Fibroblast of upper back skin (primary cell): ENCODE measurements around the gene KMT2C.
A peak's percentile ranks its signal among the peaks of the same experiment; 100 is the strongest.

ENCODE experiments used
- DNase-seq: peaks from one replicate; pipeline ENCODE4 v3.0.0-alpha.2; 2013

KMT2C gene

DNA sequence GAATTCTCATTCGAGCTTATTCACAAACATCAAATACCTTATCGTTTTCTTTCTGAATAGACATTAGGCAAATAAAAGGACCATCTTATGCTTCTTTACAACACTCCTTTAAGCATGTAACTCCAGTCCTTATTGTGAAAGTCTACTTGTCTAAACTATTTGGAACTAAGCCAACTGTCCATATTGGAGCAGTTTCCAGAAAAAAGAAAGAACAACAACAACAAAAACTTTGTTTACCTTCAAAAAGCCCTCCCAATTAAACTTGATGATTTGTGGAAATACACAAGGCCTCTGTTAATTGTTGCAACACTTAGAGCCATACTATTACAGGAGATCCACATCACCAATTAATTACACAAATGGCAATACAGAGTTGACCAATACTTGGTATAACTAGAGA, 246.7 kb downstream of the KMT2C start:
- no peak for DNase-seq

DNA sequence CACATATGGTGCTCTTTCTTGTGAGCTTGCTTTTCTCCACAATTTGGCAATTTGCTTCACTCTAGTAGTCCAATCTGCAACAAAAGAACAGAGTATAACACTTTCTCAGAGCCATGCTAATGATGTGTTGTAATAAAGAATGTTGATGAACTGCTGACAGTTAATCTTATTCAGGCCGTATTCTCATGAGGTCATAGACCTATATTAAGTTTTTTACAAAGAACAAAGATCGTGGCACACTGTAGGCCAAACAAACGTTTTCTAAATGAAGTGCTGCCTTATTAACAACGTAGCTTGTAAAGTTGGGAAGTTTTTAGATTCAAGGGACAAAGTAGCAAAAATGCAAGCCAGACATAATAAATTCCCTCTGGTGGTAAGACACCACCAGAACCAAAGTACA, 250.2 kb downstream of the KMT2C start:
- no peak for DNase-seq

DNA sequence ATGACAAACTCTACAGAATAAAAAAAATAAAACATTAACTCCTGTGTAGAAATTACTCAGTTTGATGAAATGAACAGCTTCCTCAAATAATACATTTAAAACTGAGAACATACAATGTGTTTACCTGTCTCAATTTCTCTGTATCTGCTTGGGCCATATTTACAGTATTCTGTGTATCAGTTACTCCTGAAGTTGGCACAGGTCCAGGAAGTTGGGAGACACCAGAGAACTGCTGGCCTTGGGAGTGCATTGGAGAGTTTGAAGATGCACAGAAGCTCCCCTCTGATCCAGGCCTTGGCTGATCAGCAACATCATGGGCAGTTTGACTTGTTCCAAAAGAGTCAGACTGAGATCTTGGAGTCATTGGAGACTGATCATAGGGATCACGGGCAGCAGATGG, 255.2 kb downstream of the KMT2C start:
- DNase-seq: peak; percentile 1

DNA sequence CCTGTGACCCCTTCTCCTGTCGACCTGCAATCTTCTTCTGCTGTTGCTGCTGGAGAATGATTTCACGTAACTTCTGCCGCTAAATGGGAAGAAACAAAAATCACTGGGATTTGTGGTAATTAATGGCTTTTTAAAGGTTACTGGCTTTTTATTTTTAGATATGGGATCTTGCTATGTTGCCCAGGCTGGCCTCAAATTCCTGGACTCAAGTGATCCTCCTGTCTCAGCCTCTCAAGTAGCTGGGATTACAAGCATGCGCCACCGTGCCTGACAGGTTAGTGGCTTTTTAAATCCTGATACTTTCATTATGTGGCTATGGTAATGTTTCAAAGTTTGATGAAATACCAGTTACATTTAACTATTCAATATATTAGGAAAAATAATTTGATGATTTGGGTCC, 255.8 kb downstream of the KMT2C start:
- DNase-seq: no peak

DNA sequence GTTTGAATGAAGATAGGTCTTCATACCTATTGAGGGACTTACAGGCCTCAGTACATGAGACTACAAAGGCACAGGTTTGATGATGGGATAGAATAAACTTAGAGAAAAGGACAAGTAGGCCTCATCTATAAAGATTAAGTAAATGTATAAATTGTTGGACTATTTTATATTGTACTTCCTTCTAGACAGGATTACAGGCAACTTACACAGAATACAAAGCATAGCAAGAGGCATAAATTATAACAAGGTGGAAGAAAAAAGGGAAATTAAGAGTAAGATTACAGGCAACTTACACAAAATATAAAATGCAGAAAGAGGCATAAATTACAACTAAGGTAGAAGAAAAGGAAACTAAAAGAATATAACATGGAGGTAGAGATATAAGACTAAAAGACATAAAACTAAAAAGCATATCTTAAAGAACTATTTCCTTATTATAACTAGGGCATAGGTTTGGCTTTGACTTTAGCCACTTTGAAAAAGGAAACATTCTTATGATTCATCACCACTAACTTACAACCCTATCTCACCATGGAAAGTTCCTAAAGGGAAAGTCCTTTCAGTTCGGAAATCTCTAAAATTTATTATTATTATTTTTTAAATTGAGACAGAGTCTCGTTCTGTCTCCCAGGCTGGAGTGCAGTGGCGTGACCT, 257.3 kb downstream of the KMT2C start:
- no peak for DNase-seq

DNA sequence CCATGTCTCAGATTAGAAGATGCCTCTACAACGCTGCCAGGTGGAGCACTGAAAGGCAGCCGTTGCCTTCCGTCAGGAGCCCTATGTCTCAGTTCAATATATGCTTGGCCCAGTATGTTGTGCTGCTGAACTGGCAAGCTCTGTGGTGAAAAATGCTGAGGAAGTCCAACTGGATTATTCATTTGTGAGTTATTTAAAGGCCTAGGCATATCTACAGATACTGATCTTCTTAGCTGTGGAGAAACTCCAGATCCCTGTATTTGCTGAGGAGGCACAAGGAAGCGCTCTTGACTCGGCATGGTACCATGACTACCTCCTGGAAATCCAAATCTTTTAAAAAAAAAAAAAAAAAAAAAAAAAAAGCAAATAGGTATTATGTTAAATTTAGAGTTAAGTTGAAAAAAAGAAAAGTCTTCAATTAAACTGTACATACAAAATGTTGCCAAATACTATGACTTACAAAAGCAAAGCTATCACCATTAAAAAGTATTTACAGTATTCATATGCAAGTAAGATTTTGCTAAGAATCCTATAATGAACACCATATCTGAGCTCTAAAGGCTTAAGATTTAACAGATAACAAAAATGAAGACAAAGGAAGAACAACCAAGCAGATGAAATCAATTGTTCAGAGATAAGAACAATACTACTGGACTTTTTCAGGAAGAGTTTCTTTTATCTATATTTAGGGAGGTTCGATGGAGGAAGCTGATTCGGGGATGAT, 258.0 kb downstream of the KMT2C start:
- DNase-seq: no peak

DNA sequence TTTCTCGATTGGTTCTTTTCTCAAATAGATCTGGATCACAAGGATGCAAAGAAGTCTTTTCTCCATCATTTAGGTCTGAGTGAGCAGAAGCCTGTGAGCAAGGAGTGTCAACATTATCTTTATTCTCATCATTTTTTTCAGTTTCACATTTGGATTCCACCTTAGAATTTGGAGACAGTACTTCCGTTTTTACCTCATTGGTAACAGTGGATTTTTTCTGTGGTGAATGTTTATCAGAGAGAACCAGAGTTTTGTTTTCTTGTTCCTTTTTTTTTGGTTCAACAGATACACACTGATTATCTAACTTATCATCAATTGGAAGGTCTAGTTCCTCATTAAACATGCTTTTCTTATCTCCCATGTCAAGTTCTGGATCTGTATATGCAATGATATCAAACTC, 259.0 kb downstream of the KMT2C start:
- DNase-seq: no peak

DNA sequence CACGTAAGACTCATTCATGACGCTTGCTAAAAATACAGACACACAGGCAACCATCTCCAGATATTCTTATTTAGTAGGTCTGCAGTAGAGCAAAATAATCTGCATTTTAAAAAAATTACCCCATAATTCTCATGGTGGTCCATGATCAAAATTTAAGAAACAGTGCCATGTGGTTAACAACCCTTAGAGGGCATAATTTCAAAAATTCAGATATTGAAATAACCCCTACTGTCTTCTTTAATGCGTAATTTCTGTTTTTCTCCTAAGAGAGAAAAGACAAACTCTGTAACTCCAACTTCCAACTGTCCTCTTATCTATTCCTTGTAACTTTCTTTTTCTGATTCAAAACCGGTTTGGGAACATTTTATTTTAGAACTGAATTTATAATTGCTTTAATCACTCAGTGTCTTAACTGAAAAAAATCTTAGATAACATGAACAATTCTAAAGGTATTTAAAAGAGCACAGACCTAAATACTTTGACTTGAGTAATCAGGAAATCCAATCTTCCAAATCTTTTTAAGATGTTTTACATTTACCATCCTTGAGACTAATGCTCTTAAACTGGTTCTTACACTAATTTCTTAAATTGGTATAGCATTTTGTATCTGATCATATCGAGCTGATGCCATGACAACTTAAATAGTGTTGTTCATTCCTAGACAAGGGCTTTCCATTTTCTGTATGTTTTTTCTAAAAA, 262.3 kb downstream of the KMT2C start:
- DNase-seq: no peak

DNA sequence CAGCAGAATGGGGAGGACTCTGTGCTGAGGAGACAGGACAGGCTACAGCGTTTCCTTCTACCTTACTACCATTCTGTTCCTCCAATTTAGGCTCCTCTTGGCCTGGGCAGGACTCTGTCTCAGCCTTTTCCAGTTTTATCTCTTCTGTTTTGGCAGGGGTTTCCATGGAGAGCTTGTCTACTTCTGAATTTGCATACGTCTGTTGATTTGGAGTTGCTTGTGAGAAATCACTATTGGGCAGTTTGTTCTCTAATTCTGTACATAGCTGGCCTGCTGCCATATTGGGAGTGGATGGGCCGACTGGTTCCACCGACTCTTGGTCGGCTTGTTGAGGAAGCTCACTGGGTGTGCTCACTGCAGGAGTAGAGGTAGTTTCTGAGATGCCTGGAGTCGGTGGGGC, 273.5 kb downstream of the KMT2C start:
- no peak for DNase-seq

DNA sequence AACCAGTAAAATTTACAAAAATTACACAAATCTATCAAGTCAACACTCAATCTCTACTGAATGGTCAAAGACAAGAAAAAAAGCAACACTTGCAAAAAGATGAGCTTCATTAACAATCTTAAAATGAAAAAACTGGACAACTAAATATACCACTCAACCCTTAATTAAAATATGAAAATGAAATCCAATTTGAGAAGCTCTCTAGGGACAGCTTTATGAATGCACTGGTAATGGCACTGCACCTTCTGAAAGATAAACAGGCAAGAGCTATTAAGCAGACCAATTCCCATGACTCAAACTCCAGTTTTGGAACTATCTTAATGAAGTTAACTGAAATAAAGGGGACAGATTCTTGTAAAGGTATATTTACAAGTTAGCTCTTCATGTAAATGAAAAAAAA, 274.6 kb downstream of the KMT2C start:
- DNase-seq: no peak

DNA sequence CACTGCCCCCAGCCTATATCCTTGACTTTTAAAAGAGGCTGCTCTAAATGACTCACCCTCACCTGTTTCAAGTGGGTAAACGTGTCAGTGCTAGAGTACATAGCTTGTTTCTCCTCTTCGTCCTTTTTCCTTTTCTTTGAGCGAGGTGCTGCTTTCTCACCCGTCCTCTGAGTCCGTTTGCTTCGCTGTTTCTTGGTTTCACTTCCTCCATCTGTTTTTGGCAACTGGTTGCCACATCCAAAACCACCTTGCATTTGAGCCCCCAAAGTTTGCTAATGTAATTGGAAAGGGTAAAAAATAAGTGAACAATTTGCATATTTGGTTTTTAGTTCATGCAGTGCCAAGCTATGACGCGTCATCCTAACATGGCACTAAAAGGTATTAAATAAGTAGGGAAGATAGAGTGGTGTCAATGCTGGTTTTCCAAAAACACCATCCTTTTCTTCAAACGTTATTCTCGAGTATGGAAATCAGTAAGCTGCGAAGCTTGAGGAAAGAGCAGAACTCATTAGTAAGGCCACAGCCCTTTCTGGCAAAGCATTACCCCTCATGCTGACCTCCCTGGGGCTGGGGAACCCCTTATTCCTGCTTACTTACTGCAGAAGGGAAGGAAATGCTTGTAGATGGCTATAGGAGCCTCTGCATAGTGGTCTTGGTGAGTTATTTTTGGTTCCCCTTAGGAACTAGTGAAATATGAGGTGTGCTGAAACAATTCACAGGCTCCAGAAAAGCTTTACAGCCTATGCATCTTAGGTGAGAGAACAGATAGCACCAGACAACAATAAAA, 276.8 kb downstream of the KMT2C start:
- DNase-seq: no peak

DNA sequence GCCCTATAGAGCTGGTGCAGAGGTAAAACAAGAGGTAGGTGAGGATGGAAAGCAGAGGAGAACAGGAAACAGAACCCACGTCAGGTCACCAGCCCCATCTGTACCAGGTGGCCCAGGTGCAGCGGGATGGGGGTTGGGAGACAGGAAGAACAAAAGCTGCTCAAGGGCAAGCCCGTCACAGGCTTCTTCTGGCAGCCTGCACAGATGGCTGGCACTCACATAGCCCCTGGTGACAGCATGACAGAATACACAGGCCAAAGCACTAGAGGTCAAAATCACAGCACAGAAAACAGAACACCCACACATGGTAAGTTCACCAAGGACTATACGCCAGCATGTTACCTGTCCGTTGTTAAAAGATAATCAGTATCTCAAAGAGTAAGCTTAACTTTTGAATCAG, 283.5 kb downstream of the KMT2C start:
- no peak for DNase-seq

DNA sequence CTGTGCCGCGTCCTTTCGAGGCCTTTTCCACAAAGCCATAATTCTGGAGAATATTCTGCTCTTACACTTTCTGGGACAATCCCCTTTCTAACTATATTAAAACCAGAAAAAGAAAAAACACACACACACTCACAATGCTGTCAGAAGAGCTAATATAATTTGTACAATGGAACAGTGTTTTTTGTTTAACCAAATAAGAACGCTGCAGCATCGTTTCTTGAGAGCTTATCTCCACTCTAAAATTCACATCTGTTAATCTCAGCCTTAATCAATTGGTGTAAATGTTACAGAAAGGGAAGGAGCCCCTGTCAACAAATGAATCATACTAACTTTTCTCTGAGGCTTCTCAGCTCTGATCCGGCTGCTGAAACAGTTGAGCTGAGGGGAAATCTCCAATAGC, 286.4 kb downstream of the KMT2C start:
- DNase-seq: no peak

DNA sequence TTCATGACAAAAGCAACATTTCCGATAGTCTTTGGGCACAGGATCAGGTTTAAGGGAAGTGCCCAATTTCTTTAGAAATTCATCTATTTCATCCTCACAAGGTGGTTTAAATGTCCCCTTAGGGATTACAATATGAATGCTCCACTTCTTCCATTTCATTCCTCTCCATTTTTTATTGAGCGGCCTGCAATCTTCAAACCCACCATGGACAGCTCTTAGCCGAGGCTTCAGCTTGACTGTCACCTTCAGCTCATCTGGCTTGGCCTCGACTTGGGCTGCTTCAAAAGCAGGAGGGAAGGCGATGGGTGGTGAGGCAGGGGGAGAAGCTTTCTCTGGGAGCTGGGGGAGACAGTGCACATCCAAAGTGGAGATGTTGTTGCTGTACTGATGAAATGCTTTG, 287.1 kb downstream of the KMT2C start:
- DNase-seq: no peak

DNA sequence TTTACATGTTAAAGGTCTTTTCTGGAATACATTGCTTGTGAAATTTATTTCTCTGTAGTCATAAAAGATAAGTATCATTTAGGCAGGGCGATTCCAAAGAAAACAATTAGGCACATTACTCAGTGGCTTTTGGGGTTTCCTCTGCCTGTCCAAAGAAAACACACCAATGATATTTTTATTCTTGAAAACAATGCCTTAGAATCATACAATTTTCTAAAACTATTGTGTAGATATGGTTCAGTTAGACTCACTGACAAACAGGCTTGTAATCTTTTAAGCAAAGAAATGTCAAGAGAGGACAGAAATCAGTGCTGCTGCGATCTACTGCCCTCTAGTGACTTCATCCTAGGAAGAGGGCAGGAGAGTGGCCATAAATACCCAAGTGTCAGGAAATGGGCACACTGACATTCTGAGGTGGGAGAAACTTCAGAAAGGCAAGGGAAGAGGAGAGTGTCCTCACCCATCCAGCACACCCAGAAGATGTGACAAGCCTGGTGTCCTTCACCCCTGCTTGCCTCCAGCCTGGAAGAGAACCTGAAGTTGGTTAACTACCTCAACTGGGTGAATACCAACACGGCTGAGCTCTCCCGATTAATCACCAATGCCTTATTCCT, 289.8 kb downstream of the KMT2C start:
- DNase-seq: peak; percentile 34

DNA sequence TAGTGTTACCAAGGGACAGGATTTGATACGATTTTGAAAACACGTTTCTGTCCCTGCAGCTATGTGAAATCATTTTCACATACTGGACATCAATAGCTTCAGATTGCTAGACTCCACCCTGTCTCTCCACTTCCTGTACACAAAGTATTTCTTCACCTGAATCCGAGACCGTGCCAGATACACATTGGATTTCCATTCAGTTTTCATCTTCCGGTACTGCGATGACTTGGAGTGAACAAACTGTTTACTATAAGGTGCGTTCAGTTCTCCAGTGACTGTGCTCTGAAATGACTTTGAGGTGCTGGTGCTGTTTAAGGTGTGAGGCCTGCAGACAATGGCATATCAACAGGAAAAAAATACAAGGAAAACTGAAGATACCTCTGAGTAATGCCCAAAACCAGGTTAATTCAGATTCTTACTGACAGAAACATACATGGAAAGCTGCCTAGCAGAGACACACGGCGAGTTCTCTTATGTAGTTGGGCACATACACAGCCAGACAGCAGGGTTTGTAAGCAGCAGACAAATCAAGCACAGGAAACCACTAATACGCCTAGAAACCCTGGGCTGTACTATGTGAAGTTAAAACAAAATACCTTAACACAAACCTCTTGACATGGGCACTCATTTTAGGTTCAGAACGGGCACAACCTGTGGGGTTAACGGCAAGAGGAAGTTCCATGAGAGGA, 291.1 kb downstream of the KMT2C start:
- DNase-seq: no peak

DNA sequence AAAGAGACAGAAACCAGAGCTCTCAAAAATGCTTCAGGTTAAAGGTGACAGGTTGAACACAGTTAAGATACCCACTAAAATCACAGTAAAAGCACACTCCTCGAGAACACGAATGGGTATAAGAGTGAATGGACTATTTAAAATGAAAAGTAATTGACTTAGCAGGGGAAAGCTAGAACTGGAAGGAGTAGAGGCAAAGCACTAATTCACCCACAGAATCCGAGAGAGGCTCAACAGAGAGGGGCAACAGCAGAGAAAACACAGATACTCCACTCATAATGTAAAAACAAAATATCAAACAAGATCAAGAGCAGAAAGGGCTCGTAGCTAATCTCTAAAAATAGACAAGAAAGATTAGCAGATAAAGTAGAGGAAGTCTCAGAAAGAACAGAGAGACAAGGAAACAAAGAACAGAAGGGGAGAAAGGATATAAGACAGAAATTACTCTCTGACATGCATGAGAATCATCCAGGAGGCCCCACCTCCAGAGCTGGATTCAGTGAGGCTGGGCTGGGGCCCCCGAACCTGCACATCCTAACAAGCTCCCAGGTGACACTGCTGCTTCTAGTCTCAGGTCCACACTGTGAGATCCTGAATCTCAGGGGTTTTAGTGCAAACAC, 292.7 kb downstream of the KMT2C start:
- DNase-seq: no peak

DNA sequence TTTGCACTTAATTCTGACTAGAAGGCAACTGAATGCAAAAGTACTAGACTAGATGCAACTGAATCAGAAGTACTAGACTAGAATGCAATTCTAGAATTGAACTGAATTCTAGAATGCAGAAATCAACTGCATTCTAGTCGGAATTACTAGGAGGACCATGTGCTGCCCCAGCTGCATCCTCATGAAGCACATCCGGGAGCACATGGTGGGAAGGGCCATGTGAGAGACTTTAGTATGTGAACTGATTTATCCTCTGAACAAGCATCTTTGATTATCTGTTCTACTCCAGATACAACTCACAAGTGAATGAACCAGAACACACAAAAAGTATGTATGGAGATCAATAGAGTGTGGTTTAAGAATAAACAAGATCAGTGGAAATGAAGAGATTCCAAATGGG, 295.2 kb downstream of the KMT2C start:
- DNase-seq: no peak

DNA sequence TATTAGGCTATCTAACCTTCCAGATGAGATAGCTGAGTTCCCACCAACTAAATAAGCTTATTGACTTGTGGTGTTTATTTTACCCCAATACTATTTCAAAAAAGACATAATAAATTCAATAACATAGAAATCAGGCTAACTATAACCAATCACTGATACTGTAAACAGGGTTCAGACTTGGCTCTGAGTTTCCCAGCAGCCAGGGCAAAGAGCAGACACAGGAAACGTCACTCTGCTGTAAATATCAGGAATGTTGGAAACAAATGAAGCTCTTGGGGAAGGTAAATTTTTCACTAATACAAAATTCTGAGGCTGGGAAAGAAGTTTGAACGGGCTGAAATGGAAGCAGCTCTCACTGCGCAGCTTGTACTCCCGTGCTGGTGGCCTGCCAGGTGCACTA, 295.7 kb downstream of the KMT2C start:
- no peak for DNase-seq

DNA sequence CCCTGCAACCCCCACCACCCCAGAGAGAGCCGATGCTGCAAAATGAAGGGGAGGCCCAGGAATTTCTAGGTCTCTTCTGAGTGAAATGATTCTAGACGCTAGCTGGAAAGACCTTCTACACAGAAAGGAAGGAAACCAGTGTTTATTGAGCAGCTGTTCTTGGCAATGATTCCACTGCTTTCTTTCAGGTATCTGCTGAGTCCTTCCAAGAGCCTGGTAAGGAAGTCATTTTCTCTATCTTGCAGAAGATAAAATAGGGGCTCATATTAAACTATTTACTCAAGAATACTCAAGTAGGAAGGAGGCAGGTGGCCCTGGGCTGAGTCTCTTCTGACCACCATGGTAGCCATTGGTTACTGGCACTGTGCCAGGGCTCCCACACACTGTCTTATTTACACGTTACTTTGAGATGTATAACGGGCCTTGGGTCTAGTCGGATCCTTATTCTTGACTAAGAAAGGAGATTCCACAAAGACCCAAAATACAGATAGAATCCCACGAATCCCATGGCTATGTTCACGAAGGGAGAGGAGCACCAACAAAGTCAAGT, 298.3 kb downstream of the KMT2C start:
- DNase-seq: no peak

DNA sequence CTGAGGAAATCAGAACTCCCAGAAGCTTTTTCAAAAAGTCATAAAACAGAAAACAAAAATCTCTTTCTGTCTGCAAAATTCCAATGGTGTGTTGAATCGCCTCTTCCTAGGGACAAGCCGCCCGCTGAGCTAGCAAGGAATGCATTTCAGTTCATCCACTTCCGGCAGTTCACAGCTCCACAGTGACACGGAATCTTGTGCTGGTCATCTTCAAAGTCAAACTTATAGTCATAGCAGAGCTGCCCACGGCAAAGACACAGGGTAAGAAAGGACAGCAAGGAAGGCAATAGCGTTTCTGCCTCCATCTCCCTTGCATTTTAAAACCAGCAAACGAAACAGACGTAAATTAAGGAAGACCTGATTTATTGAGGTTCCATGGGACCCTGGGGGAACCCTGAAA, 299.1 kb downstream of the KMT2C start:
- peak; percentile 45 for DNase-seq

DNA sequence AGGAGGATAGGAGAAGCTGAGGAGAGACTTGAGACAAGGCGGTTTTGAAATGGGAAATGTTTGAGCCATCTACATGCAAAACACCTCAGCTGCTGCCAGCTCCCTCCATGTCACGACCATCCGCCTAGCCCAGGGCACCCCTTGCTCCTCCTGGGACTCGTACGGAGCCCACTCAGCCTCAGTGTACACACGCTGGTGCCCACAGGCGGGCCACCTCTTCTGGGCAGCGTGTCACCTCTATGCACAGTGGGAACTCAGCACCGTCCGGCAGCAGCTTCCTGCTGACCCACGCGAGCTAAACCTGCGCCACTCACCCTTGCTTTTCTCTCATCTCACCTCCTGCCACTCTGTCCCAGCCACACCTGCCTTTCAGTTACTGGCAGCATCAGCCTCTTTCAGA, 302.0 kb downstream of the KMT2C start:
- DNase-seq: no peak
